Choroid plexus epithelial cell (primary cell): ENCODE measurements around the gene TGFB1I1.

Experiments used
- DNase-seq: peaks from one replicate; pipeline ENCODE4 v3.0.0-alpha.2; 2010; ENCODE audit warnings: low read depth
- H3K4me3 ChIP-seq: 2 replicates; pipeline ENCODE4 v1.5.1; 2011; ENCODE audit warnings: low read depth, mild to moderate bottlenecking, control low read depth, low read length, moderate library complexity
- TF ChIP-seq, protein P1 (sequence below): conservative IDR thresholded peaks from 2 replicates; pipeline ENCODE4 v1.5.1; 2011; ENCODE audit warnings: low read depth, mild to moderate bottlenecking, control low read depth, inconsistent platforms, low read length, moderate library complexity

Gene TGFB1I1

DNA sequence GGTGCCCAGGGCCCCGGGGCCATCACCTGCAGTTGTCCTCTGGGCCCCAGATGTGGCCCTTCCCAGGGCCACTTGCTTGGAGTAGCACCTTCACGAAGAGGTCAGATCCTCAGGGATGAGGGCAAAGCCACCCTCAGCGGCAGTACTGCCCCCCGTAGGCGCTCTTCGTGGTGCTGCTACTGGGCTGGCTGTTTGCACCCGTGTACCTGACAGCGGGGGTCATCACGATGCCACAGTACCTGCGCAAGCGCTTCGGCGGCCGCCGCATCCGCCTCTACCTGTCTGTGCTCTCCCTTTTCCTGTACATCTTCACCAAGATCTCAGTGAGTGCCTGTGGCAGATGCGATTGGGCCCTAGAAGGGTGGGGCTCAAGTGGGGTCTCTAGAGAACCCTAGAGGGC lies 13.6 kb downstream of the TGFB1I1 start:
- H3K4me3 ChIP-seq = no peak overlapping the region
- no peak for DNase-seq
- TF ChIP-seq, protein P1, sequence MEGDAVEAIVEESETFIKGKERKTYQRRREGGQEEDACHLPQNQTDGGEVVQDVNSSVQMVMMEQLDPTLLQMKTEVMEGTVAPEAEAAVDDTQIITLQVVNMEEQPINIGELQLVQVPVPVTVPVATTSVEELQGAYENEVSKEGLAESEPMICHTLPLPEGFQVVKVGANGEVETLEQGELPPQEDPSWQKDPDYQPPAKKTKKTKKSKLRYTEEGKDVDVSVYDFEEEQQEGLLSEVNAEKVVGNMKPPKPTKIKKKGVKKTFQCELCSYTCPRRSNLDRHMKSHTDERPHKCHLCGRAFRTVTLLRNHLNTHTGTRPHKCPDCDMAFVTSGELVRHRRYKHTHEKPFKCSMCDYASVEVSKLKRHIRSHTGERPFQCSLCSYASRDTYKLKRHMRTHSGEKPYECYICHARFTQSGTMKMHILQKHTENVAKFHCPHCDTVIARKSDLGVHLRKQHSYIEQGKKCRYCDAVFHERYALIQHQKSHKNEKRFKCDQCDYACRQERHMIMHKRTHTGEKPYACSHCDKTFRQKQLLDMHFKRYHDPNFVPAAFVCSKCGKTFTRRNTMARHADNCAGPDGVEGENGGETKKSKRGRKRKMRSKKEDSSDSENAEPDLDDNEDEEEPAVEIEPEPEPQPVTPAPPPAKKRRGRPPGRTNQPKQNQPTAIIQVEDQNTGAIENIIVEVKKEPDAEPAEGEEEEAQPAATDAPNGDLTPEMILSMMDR = no peak

GRCh38 chr16:31486045-31486444 lies 14.1 kb downstream of the TGFB1I1 start:
- TF ChIP-seq, protein P1 = no peak
- DNase-seq = no peak
- H3K4me3 ChIP-seq = no peak overlapping the region

GRCh38 chr16:31487071-31487719 lies 15.2 kb downstream of the TGFB1I1 start:
- peak overlapping the region; percentile 56 for H3K4me3 ChIP-seq
- DNase-seq = no peak
- TF ChIP-seq, protein P1 = no peak

- TF ChIP-seq, protein P1 = no peak
- peak; percentile 34 for DNase-seq
- H3K4me3 ChIP-seq = peak overlapping the region; percentile 56
These were observed 15.9 kb downstream of the TGFB1I1 start for GRCh38 chr16:31487720-31488467.

DNA sequence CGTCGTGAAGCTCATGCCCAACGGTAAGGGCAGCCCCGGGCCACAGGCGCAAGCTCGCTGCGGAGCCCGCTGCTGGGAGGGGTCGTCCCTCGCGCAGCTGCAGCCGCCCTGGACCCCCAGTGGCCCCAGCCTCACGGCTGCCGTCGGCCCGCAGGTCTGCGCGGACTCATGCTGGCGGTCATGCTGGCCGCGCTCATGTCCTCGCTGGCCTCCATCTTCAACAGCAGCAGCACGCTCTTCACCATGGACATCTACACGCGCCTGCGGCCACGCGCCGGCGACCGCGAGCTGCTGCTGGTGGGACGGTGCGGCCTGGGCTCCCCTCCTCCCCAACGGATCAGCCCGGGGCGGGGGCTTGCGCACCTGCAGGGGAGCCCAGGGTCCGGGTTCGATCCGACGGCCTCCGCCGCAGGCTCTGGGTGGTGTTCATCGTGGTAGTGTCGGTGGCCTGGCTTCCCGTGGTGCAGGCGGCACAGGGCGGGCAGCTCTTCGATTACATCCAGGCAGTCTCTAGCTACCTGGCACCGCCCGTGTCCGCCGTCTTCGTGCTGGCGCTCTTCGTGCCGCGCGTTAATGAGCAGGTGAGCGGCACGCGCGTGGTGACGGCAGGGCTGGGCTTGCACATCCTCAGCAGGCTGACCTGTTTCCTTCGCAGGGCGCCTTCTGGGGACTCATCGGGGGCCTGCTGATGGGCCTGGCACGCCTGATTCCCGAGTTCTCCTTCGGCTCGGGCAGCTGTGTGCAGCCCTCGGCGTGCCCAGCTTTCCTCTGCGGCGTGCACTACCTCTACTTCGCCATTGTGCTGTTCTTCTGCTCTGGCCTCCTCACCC lies 16.7 kb downstream of the TGFB1I1 start:
- DNase-seq = peak; percentile 28
- TF ChIP-seq, protein P1 = peak; percentile 7
- peak overlapping the region; percentile 56 for H3K4me3 ChIP-seq

DNA sequence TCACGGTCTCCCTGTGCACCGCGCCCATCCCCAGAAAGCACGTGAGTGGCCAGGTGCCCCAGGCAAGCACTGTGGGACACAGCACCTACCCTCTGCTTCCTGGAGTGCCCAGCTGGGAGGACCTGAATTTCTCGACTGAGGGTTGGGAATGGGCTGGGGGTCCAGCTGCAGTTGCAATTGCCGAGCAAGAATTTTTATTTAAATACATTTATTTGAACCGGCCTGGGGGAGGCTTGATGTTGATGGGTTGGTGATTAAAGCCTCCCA lies 17.3 kb downstream of the TGFB1I1 start:
- DNase-seq = no peak
- TF ChIP-seq, protein P1 = no peak

More for the DNA sequence above, 17.3 kb downstream of the TGFB1I1 start:
- no peak overlapping the region for H3K4me3 ChIP-seq
